Measurements from ENCODE around the gene IFNGR1. TPM values are rescaled to one million over a fixed set of nuclear protein-coding genes. Genes with fewer than 3 reads are reported as not detected.
"Not testable (repeated sequence)": the region's sequence is repeated elsewhere in the genome, so short reads cannot be mapped to it uniquely, and the experiment has no call there.

The IFNGR1 gene
- total RNA-seq (2014; rRNA removed; shearing (Covaris generic); ENCODE audit: low replicate concordance): 51.9 and 58.4 TPM in 2 replicates

GRCh38 chr6:137218917-137219663 lies at the start of gene IFNGR1:
IFNGR1 (minus strand) TSS chr6:137219385; CDS start chr6:137219327, 58 bp downstream.
- DNase-seq (ENCODE audit: low read depth): peak; percentile 90

DNA sequence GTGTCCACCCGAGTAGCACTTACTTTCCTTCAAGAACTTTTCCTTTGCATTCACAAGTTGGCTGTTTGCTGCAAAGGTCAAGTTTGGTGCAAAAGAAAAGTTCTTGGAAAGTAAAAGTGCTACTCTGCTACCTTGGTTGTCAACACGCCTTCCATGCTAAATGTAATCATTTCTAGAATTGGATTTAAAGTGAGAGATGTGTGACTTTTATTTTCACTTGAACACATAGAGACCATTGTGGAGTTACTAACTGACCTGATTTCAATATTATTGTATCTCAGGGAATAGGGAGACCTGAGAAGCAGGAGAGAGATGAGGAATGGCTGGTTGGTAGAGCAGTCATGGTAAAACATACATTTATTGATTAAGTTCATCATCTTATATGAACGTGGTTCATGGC lies 49.7 kb upstream of the IFNGR1 start:
- in situ Hi-C loops (cut with HindIII; ENCODE audit: low pct_unique_long_range_greater_than_20kb, low sequenced_read_pairs): no loop called here

More at GRCh38 chr6:137218917-137219663, at the start of gene IFNGR1:
- in situ Hi-C loops (cut with HindIII; ENCODE audit: low pct_unique_long_range_greater_than_20kb, low sequenced_read_pairs): no loop called here

GRCh38 chr6:137266309-137266586 lies 47.1 kb upstream of the IFNGR1 start:
- in situ Hi-C loops (cut with HindIII; ENCODE audit: low pct_unique_long_range_greater_than_20kb, low sequenced_read_pairs): no loop called here

More for the DNA sequence above, 49.7 kb upstream of the IFNGR1 start:
- no peak for DNase-seq (ENCODE audit: low read depth)

GRCh38 chr6:137265561-137266308 lies 46.5 kb upstream of the IFNGR1 start:
- DNase-seq (ENCODE audit: low read depth): no peak
- in situ Hi-C loops (cut with HindIII; ENCODE audit: low pct_unique_long_range_greater_than_20kb, low sequenced_read_pairs): no loop called here

More at GRCh38 chr6:137266309-137266586, 47.1 kb upstream of the IFNGR1 start:
- no peak for DNase-seq (ENCODE audit: low read depth)

- in situ Hi-C loops (cut with HindIII; ENCODE audit: low pct_unique_long_range_greater_than_20kb, low sequenced_read_pairs): no loop called here
- no peak for DNase-seq (ENCODE audit: low read depth)
These were observed 45.3 kb upstream of the IFNGR1 start for GRCh38 chr6:137264311-137265075.

- peak; percentile 44 for DNase-seq (ENCODE audit: low read depth)
- in situ Hi-C loops (cut with HindIII; ENCODE audit: low pct_unique_long_range_greater_than_20kb, low sequenced_read_pairs): no loop called here
These were observed 42.6 kb upstream of the IFNGR1 start for GRCh38 chr6:137261761-137262160.

DNA sequence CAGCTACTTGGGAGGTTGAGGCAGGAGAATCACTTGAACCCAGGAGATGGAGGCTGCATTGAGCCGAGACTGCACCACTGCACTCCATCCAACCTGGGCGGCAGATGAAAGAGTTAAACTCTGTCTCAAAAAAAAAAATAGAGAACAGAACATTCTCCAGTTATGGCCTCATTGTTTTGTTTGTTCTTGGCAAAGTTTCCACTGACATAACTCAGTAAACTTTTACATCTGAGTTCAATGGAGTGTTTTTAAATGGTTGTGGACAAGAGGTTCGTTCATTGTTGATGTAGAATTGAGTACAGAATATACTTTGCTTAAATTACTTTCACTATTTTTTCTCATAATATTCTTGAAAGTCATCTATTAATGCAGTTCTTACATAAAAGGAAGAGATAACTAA lies 42.2 kb upstream of the IFNGR1 start:
- in situ Hi-C loops (cut with HindIII; ENCODE audit: low pct_unique_long_range_greater_than_20kb, low sequenced_read_pairs): no loop called here
- peak; percentile 37 for DNase-seq (ENCODE audit: low read depth)

DNA sequence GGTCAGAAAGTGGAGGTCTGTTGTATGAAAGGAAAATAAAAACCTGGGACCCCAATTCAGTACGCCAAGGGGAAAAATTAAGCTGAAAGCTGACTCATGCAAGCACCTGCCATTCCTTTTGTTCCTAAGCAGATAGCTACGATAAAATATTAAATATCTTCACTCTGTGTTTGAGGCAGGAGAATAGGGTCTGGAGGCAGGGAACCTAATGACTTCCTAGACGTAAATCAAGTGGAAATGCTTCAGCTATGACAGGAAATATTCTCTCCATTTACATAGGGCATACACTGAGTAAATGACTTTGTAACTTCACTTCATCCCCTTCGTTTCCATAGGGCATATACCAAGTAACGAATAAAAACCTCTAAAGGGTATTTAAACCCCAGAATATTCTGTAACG lies 41.0 kb upstream of the IFNGR1 start:
- in situ Hi-C loops (cut with HindIII; ENCODE audit: low pct_unique_long_range_greater_than_20kb, low sequenced_read_pairs): no loop called here
- DNase-seq (ENCODE audit: low read depth): no peak

- in situ Hi-C loops (cut with HindIII; ENCODE audit: low pct_unique_long_range_greater_than_20kb, low sequenced_read_pairs): no loop called here
- peak; percentile 26 for DNase-seq (ENCODE audit: low read depth)
These were observed 40.2 kb upstream of the IFNGR1 start for GRCh38 chr6:137259349-137259748.

- in situ Hi-C loops (cut with HindIII; ENCODE audit: low pct_unique_long_range_greater_than_20kb, low sequenced_read_pairs): no loop called here
- no peak for DNase-seq (ENCODE audit: low read depth)
These were observed 39.0 kb upstream of the IFNGR1 start for GRCh38 chr6:137258170-137258569.

DNA sequence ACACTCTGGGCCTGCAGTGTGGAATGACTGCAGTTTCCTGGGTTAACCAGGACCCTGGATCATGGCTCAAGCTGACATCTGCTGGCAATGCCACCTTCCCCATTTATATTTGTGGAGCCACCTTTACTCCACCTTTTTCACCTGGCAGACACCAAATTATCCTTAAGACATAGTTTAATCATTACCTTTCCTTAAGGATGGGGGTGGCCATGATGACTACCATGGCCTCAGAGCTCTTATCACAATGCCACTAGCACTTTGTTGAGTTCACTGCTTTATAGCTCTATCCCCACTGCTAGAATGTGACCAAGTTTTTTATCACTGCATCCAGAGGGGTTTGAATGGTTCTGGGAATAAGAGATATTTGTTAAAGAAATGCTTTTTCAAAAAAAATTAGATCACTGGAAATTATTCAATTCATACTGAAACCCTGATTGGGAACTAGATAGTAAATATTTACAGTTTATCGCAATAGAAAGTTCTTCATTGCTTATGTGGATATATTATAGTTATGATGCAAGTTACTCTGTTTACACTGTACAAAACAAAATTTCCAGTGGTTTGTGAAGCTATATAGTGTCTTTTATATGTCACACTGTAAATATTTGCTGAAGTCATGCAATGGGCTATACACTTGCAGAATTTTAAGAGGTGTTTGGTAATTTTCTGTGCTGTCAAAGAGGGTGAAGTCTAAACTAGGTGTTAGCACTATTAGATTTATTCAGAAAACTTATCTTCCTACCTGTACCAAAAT lies 37.3 kb upstream of the IFNGR1 start:
- in situ Hi-C loops (cut with HindIII; ENCODE audit: low pct_unique_long_range_greater_than_20kb, low sequenced_read_pairs): no loop called here

GRCh38 chr6:137254966-137255365 lies 35.8 kb upstream of the IFNGR1 start:
- in situ Hi-C loops (cut with HindIII; ENCODE audit: low pct_unique_long_range_greater_than_20kb, low sequenced_read_pairs): no loop called here
- DNase-seq (ENCODE audit: low read depth): no peak

More for the DNA sequence above, 37.3 kb upstream of the IFNGR1 start:
- DNase-seq (ENCODE audit: low read depth): no peak

GRCh38 chr6:137254430-137254829 lies 35.2 kb upstream of the IFNGR1 start:
- in situ Hi-C loops (cut with HindIII; ENCODE audit: low pct_unique_long_range_greater_than_20kb, low sequenced_read_pairs); DNase-seq (ENCODE audit: low read depth): not testable (repeated sequence)

- in situ Hi-C loops (cut with HindIII; ENCODE audit: low pct_unique_long_range_greater_than_20kb, low sequenced_read_pairs): no loop called here
- DNase-seq (ENCODE audit: low read depth): no peak
These were observed 29.5 kb upstream of the IFNGR1 start for GRCh38 chr6:137248702-137249101.

- in situ Hi-C loops (cut with HindIII; ENCODE audit: low pct_unique_long_range_greater_than_20kb, low sequenced_read_pairs): no loop called here
- no peak for DNase-seq (ENCODE audit: low read depth)
These were observed 28.5 kb upstream of the IFNGR1 start for GRCh38 chr6:137247724-137248123.

DNA sequence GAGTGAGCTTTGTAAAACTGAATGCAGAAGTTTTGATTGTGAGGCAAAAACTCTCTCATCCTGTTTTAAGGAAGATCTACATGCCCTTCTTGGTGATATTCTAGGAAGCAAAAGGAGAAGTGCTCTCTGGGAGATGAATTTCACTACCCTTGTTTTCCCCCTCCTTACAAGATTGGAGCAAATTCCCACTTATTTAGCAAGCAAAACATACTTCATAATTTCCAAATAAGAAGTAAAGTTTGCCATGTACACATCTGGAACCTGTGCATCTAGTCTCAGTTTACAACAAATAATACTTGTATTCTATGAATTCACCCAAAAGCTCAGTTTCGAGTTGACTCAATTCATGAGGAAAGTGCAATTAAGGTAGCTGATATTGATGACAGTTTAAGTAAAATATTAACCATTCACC lies 27.6 kb upstream of the IFNGR1 start:
- in situ Hi-C loops (cut with HindIII; ENCODE audit: low pct_unique_long_range_greater_than_20kb, low sequenced_read_pairs): no loop called here
- DNase-seq (ENCODE audit: low read depth): no peak

- in situ Hi-C loops (cut with HindIII; ENCODE audit: low pct_unique_long_range_greater_than_20kb, low sequenced_read_pairs): no loop called here
- no peak for DNase-seq (ENCODE audit: low read depth)
These were observed 27.0 kb upstream of the IFNGR1 start for GRCh38 chr6:137246164-137246563.

- in situ Hi-C loops (cut with HindIII; ENCODE audit: low pct_unique_long_range_greater_than_20kb, low sequenced_read_pairs): no loop called here
- DNase-seq (ENCODE audit: low read depth): peak; percentile 39
These were observed 22.4 kb upstream of the IFNGR1 start for GRCh38 chr6:137241481-137242038.
